ENCODE measurements around the gene BTG2. TPM values are rescaled to one million over a fixed set of nuclear protein-coding genes. Genes with fewer than 3 reads are reported as not detected.
"Not testable (repeated sequence)": the region's sequence is repeated elsewhere in the genome, so short reads cannot be mapped to it uniquely, and the experiment has no call there.

The BTG2 gene
- total RNA-seq, 1 donor from 2014 or later: 2.8 TPM

DNA sequence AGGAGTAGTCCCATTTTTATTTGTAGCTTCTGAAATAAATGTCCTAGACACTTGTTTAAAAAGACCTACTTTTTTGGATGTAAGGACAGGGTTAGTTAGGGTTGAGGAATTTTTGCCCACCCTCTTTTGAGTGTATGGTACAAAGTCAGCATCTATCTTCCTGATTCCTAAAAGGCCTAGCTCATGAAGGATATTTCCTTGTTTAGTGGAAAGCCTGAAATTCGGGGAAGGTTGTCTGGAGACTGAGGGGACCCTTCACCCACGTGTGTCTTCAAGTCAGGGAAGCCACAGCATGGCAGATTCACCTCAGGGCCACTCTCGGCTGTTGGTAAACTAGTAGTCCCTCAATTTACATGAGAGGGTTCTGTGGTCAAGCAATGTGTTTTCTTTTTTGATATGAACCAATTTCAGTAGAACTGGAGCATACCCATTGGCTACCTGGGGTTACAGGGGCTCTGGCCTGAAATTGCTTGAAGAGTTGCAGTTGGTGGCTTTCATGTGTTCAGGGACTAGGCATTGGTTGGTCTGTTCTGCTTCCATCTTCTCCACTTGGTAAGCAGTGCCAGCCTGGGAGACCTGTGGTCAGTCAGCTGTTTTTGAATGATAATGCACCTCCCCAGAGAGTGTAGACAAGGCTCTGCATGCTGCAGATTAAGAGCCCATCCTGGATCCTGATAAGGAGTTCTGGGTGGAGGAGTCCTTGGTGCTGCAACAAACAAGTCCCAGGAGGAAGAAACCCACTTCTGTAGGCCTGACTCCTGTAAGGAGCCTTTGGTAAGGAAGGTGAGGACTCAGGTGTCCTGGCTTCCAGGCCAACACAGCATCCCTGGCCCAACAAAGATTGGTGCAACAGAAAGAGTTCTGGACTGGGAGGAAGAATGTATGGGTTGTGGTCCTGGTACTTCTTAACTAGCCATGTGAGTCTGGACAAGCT is 6.3 kb downstream of the BTG2 start:
- ATAC-seq (no peak), DNase-seq (ENCODE audit: low spot score) (no peak)

DNA sequence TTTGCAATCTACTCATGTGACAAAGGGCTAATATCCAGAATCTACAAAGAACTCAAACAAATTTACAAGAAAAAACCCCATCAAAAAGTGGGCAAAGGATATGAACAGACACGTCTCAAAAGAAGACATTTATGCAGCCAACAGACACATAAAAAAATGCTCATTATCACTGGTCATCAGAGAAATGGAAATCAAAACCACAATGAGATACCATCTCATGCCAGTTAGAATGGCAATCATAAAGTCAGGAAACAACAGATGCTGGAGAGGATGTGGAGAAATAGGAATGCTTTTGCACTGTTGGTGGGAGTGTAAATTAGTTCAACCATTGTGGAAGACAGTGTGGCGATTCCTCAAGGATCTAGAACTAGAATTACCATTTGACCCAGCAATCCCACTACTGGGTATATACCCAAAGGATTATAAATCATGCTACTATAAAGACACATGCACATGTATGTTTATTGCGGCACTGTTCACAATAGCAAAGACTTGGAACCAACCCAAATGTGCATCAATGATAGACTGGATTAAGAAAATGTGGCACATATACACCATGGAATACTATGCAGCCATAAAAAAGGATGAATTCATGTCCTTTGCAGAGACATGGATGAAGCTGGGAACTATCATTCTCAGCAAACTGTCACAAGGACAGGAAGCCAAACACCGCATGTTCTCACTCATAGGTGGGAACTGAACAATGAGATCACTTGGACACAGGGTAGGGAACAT is 8.9 kb downstream of the BTG2 start:
- ATAC-seq; DNase-seq (ENCODE audit: low spot score): not testable (repeated sequence)

DNA sequence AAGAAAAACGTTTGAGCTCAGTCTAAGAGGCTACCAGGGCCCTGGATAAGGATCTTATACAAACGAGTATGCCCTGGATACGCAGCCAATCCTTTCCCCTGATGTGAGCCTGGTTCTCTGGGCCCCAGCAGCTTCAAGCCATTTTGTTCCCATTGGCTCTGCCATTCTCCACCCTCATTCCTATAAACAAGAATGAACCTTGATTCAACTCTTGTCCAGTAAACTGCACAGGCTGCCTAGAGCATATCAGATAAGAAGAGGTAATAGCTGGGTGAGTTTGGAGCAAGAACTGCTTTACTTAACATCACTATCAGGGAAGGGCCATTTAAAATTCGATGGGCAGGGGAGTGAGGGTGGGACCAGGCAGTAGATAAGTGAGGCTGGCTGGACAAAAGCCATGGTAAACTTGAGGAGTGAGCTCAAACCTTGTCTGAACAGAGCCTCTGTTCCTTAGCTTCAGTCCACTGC is 11.3 kb downstream of the BTG2 start:
- ATAC-seq: peak; percentile 61
- DNase-seq (ENCODE audit: low spot score): no peak

DNA sequence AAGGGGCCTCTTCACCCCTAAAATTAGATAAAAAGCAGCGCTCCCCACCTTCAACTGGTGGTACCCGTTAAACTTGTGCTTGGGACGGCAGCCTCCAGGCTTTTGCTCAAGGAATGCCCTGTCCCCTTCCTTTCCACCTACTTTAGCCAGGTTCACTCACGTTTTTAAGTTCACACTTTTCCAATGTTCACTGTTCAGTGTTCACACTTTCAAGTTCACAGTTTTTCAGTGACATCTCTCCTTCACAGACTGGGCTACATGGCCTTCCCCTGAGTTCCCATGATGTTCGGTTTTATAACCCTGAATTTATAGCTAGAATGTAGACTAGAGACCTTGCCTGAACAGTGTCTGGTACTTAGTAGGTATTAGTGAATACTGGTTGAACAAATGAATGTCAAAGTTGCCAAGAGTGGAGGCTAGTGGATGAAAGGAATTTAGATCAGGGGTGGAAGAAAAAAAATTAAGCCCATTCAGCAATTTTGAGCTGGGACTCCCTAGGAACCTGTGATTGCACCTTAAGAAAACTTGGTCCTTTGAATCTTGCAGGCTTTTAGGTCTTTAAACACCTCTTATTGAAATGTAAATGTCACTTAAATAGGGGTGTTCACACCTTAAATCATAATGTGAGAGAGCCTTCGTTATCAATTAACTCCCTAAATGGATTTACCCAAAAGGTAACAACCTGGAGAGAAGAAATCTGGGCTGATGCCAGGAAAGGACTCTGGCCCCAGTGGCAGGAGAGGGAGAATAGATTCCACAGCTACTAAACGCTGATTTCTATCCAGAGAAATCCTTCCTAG is 12.3 kb downstream of the BTG2 start:
- no peak for ATAC-seq
- no peak for DNase-seq (ENCODE audit: low spot score)

DNA sequence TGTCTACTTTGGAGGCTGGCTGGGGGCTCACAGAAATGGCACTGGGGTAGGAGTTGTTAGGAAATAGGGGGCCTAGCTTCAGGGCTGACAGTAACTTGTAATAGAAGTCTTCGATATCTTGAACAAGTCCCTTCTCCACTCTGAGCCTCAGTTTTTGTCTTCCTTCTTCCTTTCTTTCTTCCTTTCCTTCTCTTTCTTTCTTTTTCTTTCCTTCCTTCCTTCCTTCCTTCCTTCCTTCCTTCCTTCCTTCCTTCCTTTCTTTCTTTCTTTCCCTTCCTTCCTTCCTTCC is 12.9 kb downstream of the BTG2 start:
- ATAC-seq (no peak), DNase-seq (ENCODE audit: low spot score) (no peak)

DNA sequence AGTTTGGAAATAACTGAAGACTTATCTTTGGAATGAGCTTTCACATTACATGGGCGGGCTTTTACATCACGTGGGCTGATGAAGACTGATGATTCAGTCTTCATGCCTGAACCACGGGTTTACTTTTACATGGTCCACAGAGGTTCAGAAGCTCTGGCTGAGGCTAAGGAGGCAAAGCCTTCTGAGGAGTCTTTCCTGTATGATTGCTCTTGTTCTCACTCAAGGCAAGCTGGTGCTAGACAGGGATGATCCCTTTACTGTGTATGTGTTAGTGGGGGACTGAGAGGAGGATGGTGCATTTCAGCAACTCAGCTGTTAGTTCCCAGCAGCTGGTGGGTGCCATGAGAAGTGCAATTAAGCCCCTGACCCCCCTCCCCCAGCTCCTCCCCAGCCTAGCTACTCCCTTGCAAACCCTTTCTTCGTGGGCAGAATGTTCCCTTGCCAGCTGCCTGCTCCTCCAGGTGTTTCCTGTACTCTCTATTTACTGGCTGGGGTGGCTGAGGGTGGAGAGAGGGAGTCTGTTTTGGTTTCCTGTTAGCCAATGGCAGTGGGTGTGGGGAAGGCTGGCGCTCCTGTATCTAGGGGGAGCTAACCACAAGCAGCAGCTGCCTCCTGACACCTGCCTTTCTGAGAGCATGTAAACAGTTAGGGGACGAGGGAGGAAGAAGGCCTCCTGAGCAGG is 15.4 kb downstream of the BTG2 start:
- DNase-seq (ENCODE audit: low spot score) (no peak), ATAC-seq (peak; percentile 24)

DNA sequence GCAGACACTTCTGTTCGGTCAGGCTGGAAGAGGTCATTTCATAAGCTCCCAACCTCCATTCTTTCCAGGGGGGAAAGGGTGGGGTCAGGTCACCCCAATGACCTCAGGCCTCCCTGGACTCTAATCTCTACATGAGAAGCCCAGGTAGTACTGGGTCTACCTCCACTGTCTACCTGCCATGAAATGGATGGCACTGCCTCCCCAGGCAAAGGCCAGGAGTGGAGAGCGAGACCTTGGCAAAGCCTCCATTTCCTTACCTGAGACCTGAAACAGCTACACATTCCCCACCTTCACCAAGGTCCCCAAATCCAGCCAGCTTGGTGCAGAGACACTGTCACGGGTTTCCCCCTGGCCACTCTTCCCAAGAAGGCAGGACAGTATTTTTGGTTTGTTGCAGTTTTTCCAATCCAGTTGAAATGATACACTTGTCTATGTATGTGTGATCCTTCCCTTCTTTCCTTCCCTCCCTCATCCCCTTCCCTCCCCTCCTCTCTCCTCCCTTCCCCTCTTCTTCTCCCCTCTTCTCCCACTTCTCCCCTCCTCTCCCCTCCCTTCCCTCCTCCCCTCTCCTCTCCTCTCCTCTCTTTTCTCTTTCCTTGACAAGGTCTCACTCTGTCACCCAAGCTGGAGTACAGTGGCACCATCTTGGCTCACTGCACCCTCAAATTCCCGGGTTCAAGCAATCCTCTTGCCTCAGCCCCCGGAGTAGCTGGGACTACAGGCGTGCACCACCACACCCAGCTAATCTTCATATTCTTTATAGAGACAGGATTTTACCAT is 16.1 kb downstream of the BTG2 start:
- DNase-seq (ENCODE audit: low spot score): no peak
- no peak for ATAC-seq

DNA sequence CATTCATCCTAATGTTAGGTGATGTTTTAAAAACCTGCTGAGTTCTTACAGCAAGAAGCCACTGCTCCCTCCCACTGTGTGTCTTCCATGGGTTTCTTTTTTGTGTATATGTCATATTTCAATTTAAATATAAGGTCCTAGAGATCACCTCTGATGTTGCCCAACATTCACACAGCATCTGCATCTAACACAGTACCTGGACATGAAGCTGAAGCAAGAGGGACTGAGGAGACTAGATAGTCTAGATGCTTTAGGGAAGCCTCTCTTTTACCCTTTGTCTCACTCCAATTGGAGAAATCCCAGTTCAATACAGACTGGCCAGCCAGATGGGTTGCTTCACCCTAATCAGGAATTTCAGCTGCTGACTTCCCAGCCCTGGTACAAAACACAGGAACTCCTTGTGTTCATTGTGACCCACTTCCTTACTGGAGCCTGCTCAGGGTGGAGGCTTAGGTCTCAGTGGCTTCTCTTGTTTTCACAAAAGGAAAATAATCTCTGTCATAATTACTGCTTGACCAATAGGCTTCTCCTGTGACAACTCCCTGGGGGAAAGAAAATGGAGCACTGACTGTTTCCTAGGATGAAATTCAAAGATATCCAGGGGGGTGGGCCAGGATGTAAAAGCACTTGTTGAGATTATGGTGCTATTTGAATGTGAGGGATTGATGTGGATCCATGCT is 17.3 kb downstream of the BTG2 start:
- no peak for DNase-seq (ENCODE audit: low spot score)
- no peak for ATAC-seq

DNA sequence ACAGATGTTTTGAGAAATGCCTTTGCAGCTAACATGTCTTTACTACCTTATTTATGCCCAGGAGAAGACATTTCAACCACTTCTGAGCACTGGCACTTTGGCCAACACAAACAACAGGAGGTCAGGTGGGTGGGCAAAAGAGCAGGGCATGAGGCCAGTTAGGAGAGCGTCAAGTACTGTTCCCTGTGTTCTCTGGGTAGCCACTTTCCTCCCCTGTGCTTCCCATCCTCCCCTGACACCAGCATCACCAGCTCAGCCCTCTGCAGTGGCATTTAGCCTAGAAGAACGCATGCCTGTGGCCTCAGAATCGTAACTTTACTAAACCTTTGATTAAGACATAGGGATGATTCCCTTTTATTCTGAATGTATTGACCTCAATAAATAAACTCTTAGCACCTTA is 18.3 kb downstream of the BTG2 start:
- DNase-seq (ENCODE audit: low spot score) (no peak), ATAC-seq (no peak)

DNA sequence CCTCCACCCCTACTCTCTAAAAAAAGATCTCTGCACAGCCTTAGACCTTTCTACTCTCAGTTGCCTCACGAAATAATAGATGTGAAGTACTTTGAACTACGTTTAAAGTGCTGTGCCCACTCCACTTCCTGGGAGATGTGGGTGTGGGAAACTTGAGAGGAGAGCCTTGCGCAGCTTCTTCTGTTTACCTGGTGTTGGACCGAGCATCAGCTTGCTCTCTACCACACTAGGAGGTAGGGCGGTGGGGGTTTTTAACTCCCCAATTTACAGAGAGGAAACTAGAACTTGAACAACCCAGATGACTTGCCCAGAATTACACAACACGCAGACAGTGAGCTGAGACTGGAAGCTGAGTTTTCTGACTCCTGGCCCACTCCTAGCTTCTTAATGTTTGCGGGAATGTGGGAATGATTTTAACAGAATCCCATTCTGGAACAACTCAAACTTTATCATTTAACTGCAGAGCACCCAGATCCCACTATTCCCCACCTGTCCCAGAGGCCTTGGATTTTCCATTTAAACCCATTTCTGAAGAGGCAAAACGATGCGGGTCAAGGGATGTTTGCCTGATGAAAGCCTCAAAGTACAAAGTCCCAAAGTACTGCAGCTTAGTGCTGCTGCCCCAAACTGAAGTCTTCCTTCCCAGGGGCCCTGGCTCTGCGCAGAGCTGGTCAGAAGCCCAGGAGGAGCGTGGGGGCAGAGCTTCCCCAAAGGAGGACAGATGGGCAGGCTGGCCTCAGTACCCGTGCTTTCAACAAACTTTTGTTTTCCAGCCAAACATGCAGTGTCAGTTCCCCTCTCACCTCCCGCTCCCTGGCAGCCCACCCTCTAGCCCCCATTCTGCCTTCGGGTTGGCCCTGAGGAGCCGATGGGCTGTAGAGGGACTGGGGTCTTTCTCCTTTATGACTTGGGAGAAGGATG is 19.0 kb downstream of the BTG2 start:
- ATAC-seq: no peak
- DNase-seq (ENCODE audit: low spot score): no peak

DNA sequence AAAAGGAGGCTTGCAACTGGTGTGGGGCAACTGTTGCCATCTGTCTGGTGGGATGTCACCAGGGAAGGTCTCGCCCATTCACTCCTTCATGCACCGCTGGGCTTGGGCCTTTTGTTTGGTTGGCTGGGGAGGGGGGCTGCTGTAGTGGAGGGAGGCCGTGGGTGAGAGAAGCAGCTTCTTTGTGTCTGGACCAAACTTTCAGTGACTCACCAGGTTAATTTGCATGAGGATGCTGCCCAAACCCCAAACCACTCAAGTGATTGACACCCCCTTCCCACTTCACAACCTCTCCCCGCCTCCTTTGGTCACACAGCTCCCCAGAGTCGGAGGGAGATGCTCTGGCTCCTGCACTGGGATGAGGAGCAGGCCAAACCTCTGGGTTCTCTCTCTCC is 19.7 kb downstream of the BTG2 start:
- ATAC-seq (no peak), DNase-seq (ENCODE audit: low spot score) (no peak)

DNA sequence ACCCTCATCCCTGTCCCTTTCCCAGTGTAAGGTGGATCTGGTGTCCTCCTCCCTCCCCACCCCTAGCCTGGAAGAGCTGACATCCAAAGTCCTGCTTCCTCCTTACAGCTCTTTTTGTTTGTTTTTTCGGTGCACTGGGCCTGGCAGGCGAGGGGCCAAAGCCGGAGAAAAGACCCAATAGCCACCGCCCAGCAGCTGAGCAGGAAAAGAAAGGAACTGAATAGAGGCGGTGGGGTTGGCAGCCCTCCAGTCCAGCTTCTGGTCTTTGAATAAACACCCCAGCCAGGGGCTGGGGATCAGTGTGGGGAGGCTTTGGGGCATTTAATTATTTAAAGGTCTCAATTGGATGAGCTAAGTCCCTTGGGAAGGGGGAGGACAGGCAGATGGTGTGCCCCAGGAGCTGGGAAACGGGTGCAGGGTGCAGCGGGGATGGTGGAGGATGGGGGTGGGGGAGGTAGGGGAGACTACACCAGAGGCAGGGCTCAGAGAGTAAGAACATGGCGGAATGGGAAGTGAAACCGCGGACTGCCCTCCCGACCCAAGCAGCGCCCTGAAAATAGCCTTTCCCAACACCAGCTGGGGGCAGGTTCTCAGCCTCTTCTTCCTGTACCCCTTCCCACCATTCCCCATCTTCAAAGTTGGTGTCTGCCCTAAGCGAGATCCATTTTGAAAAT is 20.2 kb downstream of the BTG2 start:
- DNase-seq (ENCODE audit: low spot score) (no peak), ATAC-seq (no peak)

DNA sequence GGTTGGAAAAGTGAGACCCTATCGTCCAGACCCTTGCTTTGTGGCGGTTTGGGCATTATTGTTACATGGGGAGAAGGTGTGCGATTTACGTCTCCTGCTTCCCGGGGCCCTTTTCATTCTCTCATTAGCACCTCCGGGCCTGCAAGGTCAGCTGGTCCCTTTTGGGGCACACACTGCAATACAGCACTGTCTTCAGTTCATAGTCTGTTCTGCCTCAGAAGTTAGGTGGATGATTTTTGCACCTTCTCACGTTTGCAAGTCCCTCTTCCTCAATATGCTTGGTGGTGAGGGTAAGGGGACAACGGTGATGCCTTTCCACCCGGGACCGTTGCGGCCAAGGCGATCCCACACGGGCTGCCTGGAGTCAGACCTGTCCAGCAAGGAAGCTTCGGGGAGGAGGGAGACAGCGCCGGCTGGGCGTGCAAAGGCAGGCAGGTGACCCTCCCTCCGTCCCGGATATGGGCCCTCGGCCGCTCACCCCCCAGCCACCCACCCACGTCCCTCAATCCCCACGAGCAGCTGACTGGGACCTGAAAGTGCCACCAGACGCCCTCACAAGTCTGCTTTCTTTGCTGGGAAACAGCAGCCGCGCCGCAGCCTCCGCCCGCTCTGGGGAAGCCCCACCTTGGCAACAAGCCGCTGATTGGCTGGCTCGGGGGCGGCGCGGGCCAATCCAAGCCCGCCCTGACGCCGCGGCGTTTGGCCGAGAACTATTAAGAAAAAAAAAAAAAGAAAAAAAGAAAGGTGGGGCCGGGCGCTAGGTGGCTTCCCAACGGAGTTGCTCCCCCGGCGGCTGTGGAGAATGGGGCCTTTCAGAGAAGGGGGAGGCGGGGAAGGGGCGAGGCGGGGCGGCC is 21.7 kb downstream of the BTG2 start:
- DNase-seq (ENCODE audit: low spot score): peak; percentile 92
- ATAC-seq: peak; percentile 96

DNA sequence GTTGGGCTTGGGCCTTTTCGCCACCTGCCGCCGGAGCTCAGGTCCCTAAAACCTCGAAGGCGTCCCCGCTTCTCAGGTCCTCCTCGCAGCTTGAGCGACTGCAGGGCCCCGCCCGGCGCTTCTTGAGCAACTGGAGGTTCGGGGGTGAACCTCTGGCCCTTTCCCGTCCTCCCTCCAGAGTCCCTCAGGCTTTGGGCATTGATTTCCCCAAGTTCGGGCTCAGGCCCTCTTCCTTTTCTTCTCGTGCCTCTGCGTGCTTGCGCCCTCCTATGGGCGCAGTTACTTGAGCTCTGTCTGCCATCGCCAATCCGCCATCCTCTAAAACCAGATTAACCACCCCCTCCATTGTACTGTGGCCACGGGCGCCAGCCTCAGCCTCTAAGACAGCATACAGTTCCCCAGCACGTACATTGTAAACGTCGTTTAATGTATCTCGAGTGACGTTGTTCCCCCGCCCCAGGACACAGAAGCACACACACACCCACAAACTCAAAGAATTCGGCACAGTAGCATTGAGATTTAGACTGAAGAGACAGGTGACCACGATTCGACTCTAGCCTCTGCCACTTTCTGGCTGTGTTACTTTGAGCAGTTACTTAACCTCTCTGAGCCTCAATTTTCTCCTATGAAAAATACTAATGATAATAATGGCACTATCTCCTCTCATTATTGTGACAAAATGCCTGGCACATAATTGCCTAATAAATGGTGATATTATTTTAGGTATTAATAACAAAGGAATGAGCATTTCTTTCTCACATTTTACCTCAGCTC is 22.6 kb downstream of the BTG2 start:
- DNase-seq (ENCODE audit: low spot score): no peak
- ATAC-seq: peak; percentile 55

DNA sequence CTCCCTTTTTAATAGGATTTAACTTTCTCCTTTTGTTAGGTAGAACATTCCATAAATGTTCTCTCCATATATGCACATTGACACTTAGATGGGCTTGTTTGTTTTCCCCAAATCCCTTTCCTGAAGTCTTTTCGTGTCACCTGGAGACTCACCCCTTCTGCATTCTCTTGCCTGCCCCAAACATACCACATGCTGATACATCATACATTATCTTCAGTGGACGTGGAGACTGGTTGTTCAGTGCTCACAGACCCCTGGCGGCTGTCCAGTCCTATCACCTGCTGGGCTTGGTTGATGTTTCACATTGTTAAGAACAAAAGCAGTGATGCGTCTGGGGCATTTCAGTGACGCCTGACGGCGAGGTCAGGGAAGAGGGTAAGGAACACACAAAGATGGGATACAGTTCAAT is 23.4 kb downstream of the BTG2 start:
- ATAC-seq (no peak), DNase-seq (ENCODE audit: low spot score) (no peak)

DNA sequence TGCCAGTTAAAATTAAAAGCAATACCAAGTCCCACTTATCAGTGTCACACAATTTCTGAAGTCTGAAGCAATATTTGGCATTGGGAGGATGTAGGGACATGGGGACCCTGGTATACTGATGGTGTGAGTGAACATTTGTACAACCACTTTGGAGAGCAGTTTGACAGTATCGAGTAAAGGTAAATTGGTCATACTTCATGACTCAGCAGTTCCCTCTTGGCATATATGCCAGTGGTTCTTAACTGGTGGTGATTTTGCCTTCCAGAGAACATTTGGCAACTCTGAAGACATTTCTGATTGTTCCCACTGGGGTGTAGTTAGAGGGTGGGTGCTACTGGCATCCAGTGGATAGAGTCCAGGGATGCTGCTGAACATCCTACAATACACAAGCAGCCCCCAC is 25.9 kb downstream of the BTG2 start:
- ATAC-seq: no peak
- DNase-seq (ENCODE audit: low spot score): no peak

All from left lobe of liver (tissue), 2 donors.